CD14-positive monocyte (primary cell): Measurements from ENCODE around the gene OXT. TPM values are rescaled to one million over a fixed set of nuclear protein-coding genes. Genes with fewer than 3 reads are reported as not detected.
A peak's percentile ranks its signal among the peaks of the same experiment; 100 is the strongest.

Experiments used
- DNase-seq, 3 donors: peaks; one replicate each; pipeline ENCODE4 v3.0.0-alpha.2; 2011 to 2022
- H2AFZ ChIP-seq: 2 replicates; pipeline ENCODE4 v1.6.0; 2012; ENCODE audit warnings: mild to moderate bottlenecking, low read depth, low read length, inconsistent platforms; ENCODE audit not compliant: insufficient read depth, poor library complexity, severe bottlenecking
- H3K27ac ChIP-seq, 2 donors: 1 replicate in 1 of 2; 2 replicates in 1 of 2; pipeline ENCODE4 v1.5.1; 2012 to 2013; ENCODE audit warnings: low read length in 2 of 2, control low read depth in 1 of 2, inconsistent platforms in 1 of 2, low read depth in 1 of 2, mild to moderate bottlenecking in 1 of 2
- H3K27me3 ChIP-seq, 2 donors: one replicate each; pipeline versions ENCODE4 v1.6.0 to v1.6.1; 2011 to 2013; ENCODE audit warnings: low read length in 2 of 2; ENCODE audit not compliant: control insufficient read depth in 2 of 2, insufficient read depth in 2 of 2
- H3K36me3 ChIP-seq, 2 donors: replicated peaks in 1 of 2; 1 replicate in 1 of 2; 2 replicates in 1 of 2; pipeline versions ENCODE4 v1.5.1 to v1.6.1; 2012 to 2013; ENCODE audit warnings: low read length in 2 of 2, control low read depth in 1 of 2, inconsistent platforms in 1 of 2, mild to moderate bottlenecking in 1 of 2; ENCODE audit not compliant: insufficient read depth in 2 of 2, control insufficient read depth in 1 of 2
- H3K4me1 ChIP-seq, 2 donors: 1 replicate in 1 of 2; 2 replicates in 1 of 2; pipeline versions ENCODE4 v1.5.1 to v1.6.1; 2012 to 2013; ENCODE audit warnings: low read length in 2 of 2, control low read depth in 1 of 2, inconsistent platforms in 1 of 2, mild to moderate bottlenecking in 1 of 2, moderate library complexity in 1 of 2; ENCODE audit not compliant: insufficient read depth in 2 of 2, control insufficient read depth in 1 of 2
- H3K4me2 ChIP-seq: replicated peaks from 2 replicates; pipeline ENCODE3; 2012; ENCODE audit warnings: low read length, moderate library complexity, mild to moderate bottlenecking; ENCODE audit not compliant: poor library complexity, severe bottlenecking; ENCODE audit errors: extremely low read depth
- H3K4me3 ChIP-seq, 3 experiments: fragments of 200-600 bp in 1 of 3; sonication (generic) in 1 of 3; replicated peaks in 1 of 3; 1 replicate in 2 of 3; 2 replicates in 1 of 3; pipeline ENCODE4 v1.5.1; 2011 to 2013; ENCODE audit warnings: low read length in 3 of 3, mild to moderate bottlenecking in 3 of 3, control low read depth in 2 of 3, low read depth in 2 of 3, inconsistent platforms in 1 of 3, moderate library complexity in 1 of 3
- H3K79me2 ChIP-seq: 2 replicates; pipeline ENCODE4 v1.6.0; 2012; ENCODE audit warnings: mild to moderate bottlenecking, control low read depth, inconsistent platforms, low read length, moderate library complexity; ENCODE audit not compliant: insufficient read depth
- H3K9ac ChIP-seq: 2 replicates; pipeline ENCODE4 v1.6.0; 2017; ENCODE audit warnings: low read length, mild to moderate bottlenecking; ENCODE audit not compliant: insufficient read depth, poor library complexity, severe bottlenecking
- H3K9me3 ChIP-seq, 2 donors: replicated peaks in 1 of 2; 1 replicate in 1 of 2; 2 replicates in 1 of 2; pipeline versions ENCODE4 v1.5.1 to v1.6.1; 2012 to 2013; ENCODE audit warnings: low read length in 2 of 2, control low read depth in 1 of 2; ENCODE audit not compliant: control insufficient read depth in 1 of 2, insufficient read depth in 1 of 2
- H4K20me1 ChIP-seq: 2 replicates; pipeline ENCODE4 v1.6.0; 2012; ENCODE audit warnings: mild to moderate bottlenecking, low read length, control low read depth, moderate library complexity; ENCODE audit not compliant: insufficient read depth
- H3K27ac Mint-ChIP-seq, 7 donors: one replicate each; pipeline ENCODE4 v1.8.0; 2020; ENCODE audit warnings: mild to moderate bottlenecking in 7 of 7, mixed read lengths in 7 of 7, moderate library complexity in 6 of 7, inconsistent platforms in 2 of 7
- H3K27me3 Mint-ChIP-seq, 3 donors: one replicate each; pipeline ENCODE4 v1.8.0; 2021 to 2022; ENCODE audit warnings: low read depth in 3 of 3, mild to moderate bottlenecking in 3 of 3, mixed read lengths in 3 of 3, moderate library complexity in 3 of 3, inconsistent platforms in 1 of 3
- H3K36me3 Mint-ChIP-seq, 2 donors: one replicate each; pipeline ENCODE4 v1.8.0; 2020; ENCODE audit warnings: mixed read lengths in 2 of 2, inconsistent platforms in 1 of 2, mild to moderate bottlenecking in 1 of 2
- H3K4me1 Mint-ChIP-seq: one replicate; pipeline ENCODE4 v1.8.0; 2020; ENCODE audit warnings: mild to moderate bottlenecking, mixed read lengths
- H3K4me3 Mint-ChIP-seq, 2 donors: one replicate each; pipeline ENCODE4 v1.8.0; 2020; ENCODE audit warnings: mild to moderate bottlenecking in 2 of 2, mixed read lengths in 2 of 2, moderate library complexity in 1 of 2
- H3K9me3 Mint-ChIP-seq, 7 donors: one replicate each; pipeline ENCODE4 v1.8.0; 2020 to 2022; ENCODE audit warnings: mixed read lengths in 7 of 7, mild to moderate bottlenecking in 6 of 7, moderate library complexity in 6 of 7, inconsistent platforms in 2 of 7
- WGBS: methylation state at CpG from one replicate; pipeline ENCODE4 v1.1.5; 2013; ENCODE audit warnings: missing lambda C conversion rate; ENCODE audit not compliant: insufficient coverage; 5-methylcytosine and 5-hydroxymethylcytosine counted together
- intact Hi-C, 2 donors: fragments of 100-400 bp; cut with micrococcal nuclease; formaldehyde crosslinking; loops; one replicate each; pipeline versions ENCODE4 v1.15.0 to v1.15.1; 2023
- polyA plus RNA-seq, 3 donors: library from polyadenylated mRNA; depleted of rRNA in 1 of 3; unstranded in 2 of 3; stranded (reverse) in 1 of 3; fragments of 300-500 nt in 2 of 3; fragments of >200 nt in 1 of 3; fragmentation: Illumina TruSeq in 2 of 3; gene quantifications; 1 replicate in 2 of 3; 2 replicates in 1 of 3; pipeline ENCODE4 v1.2.3, GENCODE V29; 2012 to 2021
- TF ChIP-seq, protein P1 (sequence below): fragments of 200-600 bp; IDR thresholded peaks from one replicate; pipeline ENCODE4 v1.8.0; 2022; ENCODE audit warnings: antibody characterized with exemption, mild to moderate bottlenecking

The OXT gene
- polyA plus RNA-seq, 3 donors = not detected

DNA sequence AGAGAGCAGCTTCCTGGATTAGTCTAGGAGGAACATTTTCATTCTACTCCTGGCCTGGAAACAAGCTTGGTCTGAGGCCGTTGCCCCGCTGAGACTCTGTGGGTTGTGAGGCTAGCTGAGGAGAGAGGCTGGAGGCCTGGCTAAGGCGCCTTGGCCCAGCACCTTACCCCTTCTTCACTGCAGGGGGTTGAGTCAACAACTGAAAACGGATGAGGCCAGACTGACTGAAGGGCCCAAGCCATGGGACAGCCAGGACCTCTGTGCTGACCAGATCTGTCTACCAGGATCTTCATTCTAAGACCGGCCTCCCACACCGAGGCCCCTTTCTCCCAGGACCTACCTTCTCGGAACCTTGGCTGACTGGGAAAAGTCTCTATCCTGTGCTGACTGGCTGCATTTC, 16.6 kb downstream of the OXT start:
- Histone ChIP-seq H2AFZ (no peak overlapping the region), H3K4me1 (peaks cover 17 to 27% of the 10 kb centered on the region in 2 donors), H3K27ac (no peak overlapping the region), H3K4me2 (no peak overlapping the region), H3K4me3 (no peak overlapping the region), H4K20me1 (no peaks in the 10 kb centered on the region), H3K27me3 (peaks cover 30 to 56% of the 10 kb centered on the region in 2 donors), H3K79me2 (no peaks in the 10 kb centered on the region), H3K36me3 (no peaks in the 10 kb centered on the region), H3K9ac (no peak overlapping the region), H3K9me3 (peaks cover 7 to 17% of the 10 kb centered on the region in 2 donors)
- peaks cover 19% of the 10 kb centered on the region for H3K4me1 Mint-ChIP-seq
- no peak overlapping the region for H3K27ac Mint-ChIP-seq
- TF ChIP-seq, protein P1, sequence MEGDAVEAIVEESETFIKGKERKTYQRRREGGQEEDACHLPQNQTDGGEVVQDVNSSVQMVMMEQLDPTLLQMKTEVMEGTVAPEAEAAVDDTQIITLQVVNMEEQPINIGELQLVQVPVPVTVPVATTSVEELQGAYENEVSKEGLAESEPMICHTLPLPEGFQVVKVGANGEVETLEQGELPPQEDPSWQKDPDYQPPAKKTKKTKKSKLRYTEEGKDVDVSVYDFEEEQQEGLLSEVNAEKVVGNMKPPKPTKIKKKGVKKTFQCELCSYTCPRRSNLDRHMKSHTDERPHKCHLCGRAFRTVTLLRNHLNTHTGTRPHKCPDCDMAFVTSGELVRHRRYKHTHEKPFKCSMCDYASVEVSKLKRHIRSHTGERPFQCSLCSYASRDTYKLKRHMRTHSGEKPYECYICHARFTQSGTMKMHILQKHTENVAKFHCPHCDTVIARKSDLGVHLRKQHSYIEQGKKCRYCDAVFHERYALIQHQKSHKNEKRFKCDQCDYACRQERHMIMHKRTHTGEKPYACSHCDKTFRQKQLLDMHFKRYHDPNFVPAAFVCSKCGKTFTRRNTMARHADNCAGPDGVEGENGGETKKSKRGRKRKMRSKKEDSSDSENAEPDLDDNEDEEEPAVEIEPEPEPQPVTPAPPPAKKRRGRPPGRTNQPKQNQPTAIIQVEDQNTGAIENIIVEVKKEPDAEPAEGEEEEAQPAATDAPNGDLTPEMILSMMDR = no peak
- peaks cover 56 to 62% (median 57%) of the 10 kb centered on the region in 3 donors for H3K27me3 Mint-ChIP-seq
- 91% methylated on average over 4 of the region's 7 CpGs for WGBS
- DNase-seq = no peak
- H3K9me3 Mint-ChIP-seq = peaks cover 0 to 22% (median 13%) of the 10 kb centered on the region in 7 donors
- intact Hi-C loops = no loop called here
- peaks cover 0 to 8% of the 10 kb centered on the region in 2 donors for H3K36me3 Mint-ChIP-seq
- H3K4me3 Mint-ChIP-seq = no peak overlapping the region

DNA sequence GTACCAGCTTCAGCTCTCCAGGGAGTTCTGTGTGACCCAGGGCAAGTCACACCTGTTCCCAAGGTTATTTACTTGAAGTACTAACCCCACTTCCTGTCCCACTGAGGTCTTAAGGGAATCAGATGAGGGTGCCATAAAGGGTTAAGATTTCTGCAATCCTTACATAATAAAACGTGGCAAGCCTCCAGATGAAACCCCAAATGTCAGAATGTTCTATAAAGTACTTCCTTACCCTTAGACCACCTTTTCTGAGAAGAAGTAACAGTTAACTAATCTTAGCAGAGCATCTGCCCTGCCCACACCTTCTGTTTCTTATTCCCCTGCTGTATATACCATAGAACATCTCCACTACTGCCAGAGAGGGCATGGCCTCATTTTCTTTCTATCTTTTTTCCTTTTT, 19.1 kb downstream of the OXT start:
- no peak for DNase-seq
- Histone ChIP-seq H3K9me3 (no peaks in the 10 kb centered on the region), H3K27ac (no peak overlapping the region), H3K27me3 (peaks cover 26 to 46% of the 10 kb centered on the region in 2 donors), H2AFZ (no peak overlapping the region), H3K79me2 (no peaks in the 10 kb centered on the region), H3K9ac (no peak overlapping the region), H3K4me2 (no peak overlapping the region), H3K36me3 (no peaks in the 10 kb centered on the region), H4K20me1 (no peaks in the 10 kb centered on the region), H3K4me3 (no peak overlapping the region), H3K4me1 (peaks cover 12 to 21% of the 10 kb centered on the region in 2 donors)
- WGBS = no CpG with 5 or more reads among the region's 1 CpG
- Mint-ChIP-seq H3K27me3 (peaks cover 50 to 63% (median 54%) of the 10 kb centered on the region in 3 donors), H3K27ac (no peak overlapping the region), H3K9me3 (peaks cover 0 to 14% (median 10%) of the 10 kb centered on the region in 7 donors), H3K4me1 (peaks cover 19% of the 10 kb centered on the region), H3K4me3 (peak overlapping the region in 1 of 2 donors; percentile 78), H3K36me3 (peaks cover 0 to 7% of the 10 kb centered on the region in 2 donors)
- intact Hi-C loops = no loop called here
- TF ChIP-seq, protein P1 = no peak
